Loucy (cell line): ENCODE measurements around the gene ACAA1.

Experiments used
- CTCF ChIP-seq: fragments of 200-600 bp; sonication (generic); conservative IDR thresholded peaks from 2 replicates; pipeline ENCODE4 v1.5.1; 2014; ENCODE audit warnings: mild to moderate bottlenecking, antibody characterized with exemption, low read length
- EZH2phosphoT487 ChIP-seq: fragments of 200-600 bp; IDR thresholded peaks from 2 replicates; pipeline ENCODE4 v1.6.1; 2018; ENCODE audit warnings: antibody characterized with exemption, mild to moderate bottlenecking, moderate library complexity, borderline replicate concordance

- TF ChIP-seq CTCF (no peak), EZH2phosphoT487 (no peak)
Observed at GRCh38 chr3:38143511-38143910, 6.6 kb upstream of the ACAA1 start.
